SU-DHL-6 (cell line): ENCODE results near the gene PHPT1.
"Not testable (repeated sequence)": the region's sequence is repeated elsewhere in the genome, so short reads cannot be mapped to it uniquely, and the experiment has no call there.

Experiments
- EZH2phosphoT487 ChIP-seq: fragments of 200-600 bp; sonication (generic), shearing (Covaris generic); conservative IDR thresholded peaks from 2 replicates; pipeline ENCODE4 v1.6.1; 2018; ENCODE audit warnings: mild to moderate bottlenecking, antibody characterized with exemption, low read length, moderate library complexity, mixed read lengths
- TF ChIP-seq, protein P1 (sequence below): fragments of 200-600 bp; sonication (generic); IDR thresholded peaks from one replicate; pipeline ENCODE4 v1.5.1; 2017; ENCODE audit warnings: antibody characterized with exemption, mild to moderate bottlenecking, low read length, moderate library complexity; ENCODE audit not compliant: insufficient read depth, poor library complexity, severe bottlenecking

DNA sequence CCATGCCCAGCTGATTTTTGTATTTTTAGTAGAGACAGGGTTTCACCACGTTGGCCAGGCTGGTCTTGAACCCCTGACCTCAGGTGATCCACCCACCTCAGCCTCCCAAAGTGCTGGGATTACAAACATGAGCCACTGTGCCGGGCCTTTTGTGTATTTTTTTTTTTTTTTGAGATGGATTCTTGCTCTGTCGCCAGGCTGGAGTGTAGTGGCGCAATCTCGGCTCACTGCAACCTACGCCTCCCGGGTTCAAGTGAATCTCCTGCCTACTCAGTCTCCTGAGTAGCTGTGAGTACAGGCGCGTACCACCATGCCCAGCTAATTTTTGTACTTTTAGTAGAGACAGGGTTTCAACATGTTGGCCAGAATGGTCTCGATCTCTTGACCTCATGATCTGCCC, 34.5 kb downstream of the PHPT1 start:
- TF ChIP-seq, protein P1, sequence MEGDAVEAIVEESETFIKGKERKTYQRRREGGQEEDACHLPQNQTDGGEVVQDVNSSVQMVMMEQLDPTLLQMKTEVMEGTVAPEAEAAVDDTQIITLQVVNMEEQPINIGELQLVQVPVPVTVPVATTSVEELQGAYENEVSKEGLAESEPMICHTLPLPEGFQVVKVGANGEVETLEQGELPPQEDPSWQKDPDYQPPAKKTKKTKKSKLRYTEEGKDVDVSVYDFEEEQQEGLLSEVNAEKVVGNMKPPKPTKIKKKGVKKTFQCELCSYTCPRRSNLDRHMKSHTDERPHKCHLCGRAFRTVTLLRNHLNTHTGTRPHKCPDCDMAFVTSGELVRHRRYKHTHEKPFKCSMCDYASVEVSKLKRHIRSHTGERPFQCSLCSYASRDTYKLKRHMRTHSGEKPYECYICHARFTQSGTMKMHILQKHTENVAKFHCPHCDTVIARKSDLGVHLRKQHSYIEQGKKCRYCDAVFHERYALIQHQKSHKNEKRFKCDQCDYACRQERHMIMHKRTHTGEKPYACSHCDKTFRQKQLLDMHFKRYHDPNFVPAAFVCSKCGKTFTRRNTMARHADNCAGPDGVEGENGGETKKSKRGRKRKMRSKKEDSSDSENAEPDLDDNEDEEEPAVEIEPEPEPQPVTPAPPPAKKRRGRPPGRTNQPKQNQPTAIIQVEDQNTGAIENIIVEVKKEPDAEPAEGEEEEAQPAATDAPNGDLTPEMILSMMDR: not testable (repeated sequence)
- TF ChIP-seq EZH2phosphoT487: not testable (repeated sequence)
